K562 treated with DMSO at 1 percent for 24 hours (cell line): ENCODE data around the gene BANK1. TPM values are rescaled to one million over a fixed set of nuclear protein-coding genes. Genes with fewer than 3 reads are reported as not detected.

ENCODE experiments used
- total RNA-seq: library from RNA; unstranded; fragments of 300-600 nt; gene quantifications from 2 replicates; pipeline ENCODE4 v1.2.3, GENCODE V29; 2022; ENCODE audit warnings: low read depth; ENCODE audit not compliant: insufficient read depth

BANK1 gene, protein sequence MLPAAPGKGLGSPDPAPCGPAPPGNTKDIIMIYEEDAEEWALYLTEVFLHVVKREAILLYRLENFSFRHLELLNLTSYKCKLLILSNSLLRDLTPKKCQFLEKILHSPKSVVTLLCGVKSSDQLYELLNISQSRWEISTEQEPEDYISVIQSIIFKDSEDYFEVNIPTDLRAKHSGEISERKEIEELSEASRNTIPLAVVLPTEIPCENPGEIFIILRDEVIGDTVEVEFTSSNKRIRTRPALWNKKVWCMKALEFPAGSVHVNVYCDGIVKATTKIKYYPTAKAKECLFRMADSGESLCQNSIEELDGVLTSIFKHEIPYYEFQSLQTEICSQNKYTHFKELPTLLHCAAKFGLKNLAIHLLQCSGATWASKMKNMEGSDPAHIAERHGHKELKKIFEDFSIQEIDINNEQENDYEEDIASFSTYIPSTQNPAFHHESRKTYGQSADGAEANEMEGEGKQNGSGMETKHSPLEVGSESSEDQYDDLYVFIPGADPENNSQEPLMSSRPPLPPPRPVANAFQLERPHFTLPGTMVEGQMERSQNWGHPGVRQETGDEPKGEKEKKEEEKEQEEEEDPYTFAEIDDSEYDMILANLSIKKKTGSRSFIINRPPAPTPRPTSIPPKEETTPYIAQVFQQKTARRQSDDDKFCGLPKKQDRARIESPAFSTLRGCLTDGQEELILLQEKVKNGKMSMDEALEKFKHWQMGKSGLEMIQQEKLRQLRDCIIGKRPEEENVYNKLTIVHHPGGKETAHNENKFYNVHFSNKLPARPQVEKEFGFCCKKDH
- total RNA-seq = not detected in 2 replicates

DNA sequence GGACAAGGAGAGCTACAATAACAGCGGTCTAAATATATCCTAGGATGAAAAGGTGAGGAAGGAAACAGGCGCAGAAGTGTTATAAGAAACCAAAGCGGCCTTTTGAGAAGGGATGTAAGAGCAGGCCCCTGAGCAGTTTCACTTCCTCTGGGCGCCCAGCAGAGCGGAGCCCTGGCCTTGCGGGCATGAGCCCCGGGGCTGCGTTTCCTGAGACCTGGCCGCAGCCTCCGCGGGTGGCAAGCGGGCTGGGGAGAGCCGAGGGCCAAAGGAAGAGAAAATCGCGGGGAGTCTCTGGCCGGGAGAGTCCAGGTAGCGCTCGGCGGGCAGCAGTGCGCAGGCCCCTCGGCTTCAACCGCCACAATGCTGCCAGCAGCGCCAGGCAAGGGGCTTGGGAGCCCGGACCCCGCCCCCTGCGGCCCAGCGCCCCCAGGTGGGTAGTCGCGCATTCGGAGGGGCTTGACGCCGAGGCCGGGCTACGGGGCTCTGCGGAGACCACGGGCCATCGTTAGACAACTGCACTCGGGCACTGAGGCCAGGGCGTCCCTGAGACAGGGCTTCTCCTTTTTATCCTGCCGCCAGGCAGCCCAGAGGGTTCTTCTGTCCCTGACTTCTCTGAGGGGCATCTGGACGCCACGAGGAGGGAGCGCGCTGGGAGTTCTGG is at the start of gene BANK1:
BANK1 (plus strand) TSS at position 210 of the 661 bp plus-strand sequence; CDS start at position 361, 151 bp downstream.

